GM18519 (cell line): ENCODE measurements around the gene NNT.
A peak's percentile ranks its signal among the peaks of the same experiment; 100 is the strongest.
"Not testable (repeated sequence)": the region's sequence is repeated elsewhere in the genome, so short reads cannot be mapped to it uniquely, and the experiment has no call there.

Experiments used
- ATAC-seq: cut with Tn5 transposase; IDR thresholded peaks from one replicate; pipeline ENCODE4 v1.9.1; 2021; ENCODE audit warnings: mild to moderate bottlenecking, moderate library complexity; ENCODE audit not compliant: unreplicated experiment, low FRiP score

NNT gene

DNA sequence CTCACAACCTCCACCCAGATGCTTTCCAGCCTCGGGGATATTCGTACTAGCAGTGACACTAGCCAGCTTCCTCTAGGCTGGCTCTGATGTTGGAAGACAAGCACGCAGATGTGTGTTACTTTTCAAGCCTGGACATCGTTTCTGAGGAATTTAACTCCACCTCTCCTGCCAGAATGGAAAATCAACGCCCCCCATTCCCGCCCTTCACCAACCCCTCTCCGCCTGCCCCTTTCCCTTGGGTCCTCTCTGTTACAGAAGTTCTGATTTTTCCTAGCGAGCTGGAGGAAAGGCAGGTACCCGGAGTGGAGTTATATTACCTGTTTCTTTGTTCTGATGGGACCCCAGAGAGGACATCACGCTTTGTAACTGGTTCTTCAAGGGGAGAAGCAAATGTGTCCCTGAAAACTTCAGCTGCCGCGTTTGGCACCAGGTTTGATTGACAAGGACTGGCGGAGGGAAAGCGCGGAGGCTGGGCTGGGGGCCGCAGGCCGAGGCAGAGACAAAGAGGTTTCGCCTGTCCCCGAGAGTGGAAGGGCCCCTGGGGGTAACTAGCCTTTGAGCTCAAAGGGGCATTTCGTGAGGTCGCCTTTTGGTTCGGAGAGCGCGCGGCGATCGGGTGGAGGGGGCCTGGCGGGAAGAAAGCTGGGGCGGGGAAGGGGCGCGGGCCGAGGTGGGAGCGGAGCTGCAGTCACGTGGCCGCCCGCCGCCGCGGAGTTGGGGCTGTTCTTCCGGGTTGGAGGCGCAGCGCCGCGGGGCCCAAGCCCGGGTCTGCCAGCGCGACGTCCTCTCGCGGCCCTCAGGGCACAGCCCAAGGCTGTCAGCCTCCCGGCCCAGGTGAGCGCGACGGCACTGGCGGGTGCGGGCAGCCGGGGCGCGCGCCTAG, at the start of gene NNT:
Gene NNT, plus strand, starts transcription at position 720 of the 883 bp plus-strand sequence. CDS start 6,016 bp downstream, outside the sequence.
- ATAC-seq: peak; percentile 69

DNA sequence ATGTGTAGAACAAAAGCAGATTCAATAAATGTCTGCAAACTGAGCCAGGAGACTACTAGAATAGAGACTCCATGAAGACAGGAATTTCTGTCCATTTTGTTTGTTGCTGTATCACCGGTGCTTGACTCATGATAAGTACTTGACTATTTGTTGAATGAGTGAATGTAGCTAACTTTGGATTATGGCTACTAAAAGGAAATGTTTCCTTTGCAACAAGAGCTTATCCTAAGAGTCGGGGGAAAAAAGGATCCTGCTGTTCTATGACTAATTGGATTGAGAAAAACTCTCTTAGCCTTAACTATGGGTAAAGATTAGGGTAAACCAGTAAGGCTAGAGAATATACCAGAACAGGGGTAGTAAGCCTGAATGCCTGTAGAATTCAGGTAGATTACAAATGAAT, 49.6 kb upstream of the NNT start:
- no peak for ATAC-seq

DNA sequence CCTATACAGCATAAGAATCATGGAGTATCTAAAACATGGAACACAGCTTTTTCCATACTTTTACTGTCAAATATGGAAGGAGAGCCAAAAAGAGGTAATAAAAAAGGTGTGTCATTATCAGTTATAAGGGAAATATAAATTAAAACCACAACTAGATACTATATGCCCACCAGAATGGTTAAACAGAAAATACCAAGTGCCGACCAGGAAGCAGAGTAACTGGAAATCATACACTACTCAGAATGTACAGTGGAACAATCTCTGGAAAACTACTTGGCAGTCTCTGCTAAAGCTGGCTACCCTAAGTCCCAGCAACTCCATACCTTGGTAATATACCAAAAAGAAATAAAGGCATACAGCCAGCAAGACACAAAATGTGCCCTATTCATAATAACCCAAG, 48.5 kb upstream of the NNT start:
- ATAC-seq: no peak

DNA sequence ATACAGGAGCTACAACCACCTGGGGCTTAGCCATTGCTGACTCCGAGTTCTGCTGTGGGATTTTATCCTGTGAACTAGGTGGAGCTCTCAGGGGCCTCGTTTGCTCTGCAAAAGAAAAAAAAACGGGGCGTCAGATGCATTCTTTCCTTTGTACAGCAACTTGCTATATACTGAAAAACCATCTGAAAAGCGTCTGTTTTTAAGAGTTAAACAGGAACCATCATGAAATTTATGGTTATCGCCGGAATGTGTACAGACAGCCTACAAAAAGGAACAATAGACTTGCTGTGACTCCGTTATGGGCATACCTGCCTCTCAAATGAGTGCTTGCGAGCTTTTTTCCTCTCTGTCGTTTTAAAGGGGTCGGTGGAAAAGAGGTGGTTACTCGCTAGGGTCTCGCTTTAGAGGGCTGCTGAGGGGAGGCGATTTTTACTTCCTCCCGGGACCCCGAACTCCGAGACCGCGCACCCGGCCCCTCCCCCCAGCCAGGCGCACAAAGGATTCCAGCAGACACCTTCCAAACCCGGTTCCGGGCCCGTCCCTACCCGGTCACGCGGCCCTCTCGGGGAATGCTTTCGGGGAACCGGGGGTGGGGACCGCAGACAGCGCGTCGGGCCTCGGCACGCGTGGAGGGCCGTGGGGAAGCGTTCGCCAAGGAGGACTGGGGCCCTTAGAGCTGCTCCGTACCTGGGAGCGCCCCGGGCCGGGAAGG, 46.9 kb upstream of the NNT start:
- no peak for ATAC-seq

DNA sequence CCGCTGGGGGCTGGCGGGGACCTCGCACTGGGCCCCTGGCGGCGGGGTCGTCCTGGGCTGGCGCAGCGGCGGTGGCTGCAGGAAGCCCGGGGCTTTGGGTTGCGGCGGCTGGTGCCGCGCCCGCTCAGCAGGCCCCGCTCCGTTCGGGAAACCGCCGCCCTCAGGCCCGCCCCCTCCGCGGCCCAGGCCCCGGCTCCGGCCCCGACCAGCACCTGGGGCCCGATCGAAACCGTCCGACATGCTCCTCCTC, 46.4 kb upstream of the NNT start:
- ATAC-seq: not testable (repeated sequence)

DNA sequence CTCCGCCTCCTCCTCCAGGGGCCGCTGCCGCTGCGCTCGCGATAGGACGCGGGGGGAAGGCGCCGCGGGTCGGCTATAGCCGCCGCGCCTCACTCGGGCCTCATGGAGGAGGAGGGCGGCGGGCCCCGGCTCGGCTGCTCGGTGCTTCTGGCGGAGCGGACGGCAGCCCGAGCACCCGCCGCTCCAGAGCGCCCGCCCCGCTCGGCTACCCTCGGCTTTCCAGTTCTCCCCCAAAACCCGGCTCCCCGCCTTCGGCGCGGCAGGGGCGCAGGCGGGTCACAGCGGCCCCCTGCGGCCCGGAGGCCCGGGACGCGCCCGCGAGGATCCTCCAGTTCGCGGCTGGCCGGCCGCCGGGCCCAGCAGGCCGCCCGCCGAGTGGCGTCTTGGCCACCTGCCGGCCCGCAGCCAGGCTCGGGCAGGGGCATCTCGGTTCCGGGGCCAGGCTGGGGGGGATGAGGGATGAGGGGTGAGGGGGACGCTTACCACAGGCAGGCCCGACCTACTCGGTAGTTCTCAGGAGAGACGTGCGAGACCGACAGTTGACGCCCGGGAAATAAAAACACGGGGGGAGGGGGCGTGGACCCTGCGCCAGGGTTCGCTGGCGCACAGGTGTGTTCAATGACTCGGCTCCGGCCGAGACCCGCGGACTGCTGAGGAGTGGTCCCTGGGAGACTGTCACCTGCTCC, 46.0 kb upstream of the NNT start, which contains the start of gene PAIP1:
Gene PAIP1, minus strand, starts transcription at position 221 of the 686 bp plus-strand sequence. CDS start 231 bp downstream, outside the sequence.
- ATAC-seq: peak; percentile 84

DNA sequence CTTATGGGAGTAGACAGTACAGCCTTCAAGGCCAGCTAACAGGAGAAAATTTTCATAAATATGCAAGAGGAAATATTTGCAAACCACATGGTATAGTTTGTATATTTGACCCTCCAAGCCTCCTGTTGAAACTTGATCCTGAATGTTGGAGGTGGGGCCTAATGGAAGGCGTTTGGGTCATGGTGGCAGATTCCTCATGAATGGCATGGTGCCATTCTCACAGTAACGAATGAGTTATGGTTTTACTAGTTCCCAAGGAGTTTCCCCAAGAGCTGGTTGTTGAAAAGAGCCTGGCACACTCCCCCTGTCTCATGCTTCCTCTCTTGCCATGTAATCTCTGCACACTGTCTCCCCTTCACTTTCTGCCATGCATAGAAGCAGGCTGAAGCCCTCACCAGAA, 42.9 kb upstream of the NNT start:
- ATAC-seq: no peak

DNA sequence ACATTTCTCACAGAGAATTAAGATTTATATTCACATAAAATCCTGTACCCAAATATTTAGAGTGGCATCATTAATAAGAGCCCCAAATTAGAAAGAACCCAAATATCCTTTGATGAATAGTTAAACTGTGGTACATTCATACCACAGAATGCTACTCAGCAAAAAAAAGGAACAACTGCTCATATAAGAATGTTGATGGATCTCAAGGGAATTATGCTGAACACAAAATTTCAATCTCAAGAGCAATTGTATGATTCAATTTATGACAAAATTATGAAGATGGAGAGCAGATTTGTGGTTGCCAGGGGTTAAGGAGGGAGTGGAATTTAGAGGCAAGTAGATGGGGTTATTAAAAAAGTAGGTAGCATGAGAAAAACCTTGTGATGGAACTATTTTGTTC, 41.6 kb upstream of the NNT start:
- ATAC-seq: no peak

DNA sequence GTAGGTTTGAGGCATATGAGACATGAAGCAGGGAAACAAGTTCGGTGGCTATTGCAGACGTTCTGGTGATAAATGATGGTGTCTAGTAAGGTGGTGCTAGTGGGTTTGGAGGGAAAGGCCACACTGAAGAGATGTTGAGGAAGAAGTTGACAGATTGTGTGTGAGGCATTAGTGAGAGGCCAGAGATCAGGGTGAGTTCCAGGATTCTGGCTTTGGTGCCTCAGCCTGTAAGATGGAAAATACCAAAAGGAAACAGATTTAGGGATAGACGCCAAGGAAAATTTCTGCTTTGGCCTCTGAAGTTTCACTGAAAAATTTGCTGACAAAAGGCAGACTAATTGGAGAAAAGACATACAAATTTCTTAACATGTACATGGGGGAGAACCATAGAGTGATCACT, 39.7 kb upstream of the NNT start:
- no peak for ATAC-seq

DNA sequence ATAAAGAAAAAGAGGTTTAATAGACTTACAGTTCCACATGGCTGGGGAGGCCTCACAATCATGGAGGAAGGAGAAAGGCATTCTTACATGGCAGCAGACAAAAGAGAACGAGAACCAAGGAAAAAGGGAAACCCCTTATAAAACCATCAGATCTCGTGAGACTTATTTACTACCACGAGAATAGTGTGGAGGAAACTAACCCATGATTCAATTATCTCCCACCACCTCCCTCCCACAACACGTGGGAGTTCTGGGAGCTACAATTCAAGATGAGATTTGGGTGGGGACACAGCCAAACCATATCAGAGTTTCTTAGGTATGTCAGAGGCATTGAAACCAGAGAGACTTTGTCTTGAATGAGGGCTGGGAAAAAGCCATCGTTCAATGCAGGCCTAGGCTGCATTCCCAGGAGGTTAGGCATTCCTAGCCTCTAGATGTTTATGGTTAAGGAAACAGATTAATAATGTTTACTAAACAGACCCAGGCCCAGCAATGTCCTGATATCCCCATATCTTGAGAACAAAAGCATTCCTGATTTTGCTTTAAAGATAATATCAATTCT, 38.6 kb upstream of the NNT start:
- no peak for ATAC-seq

DNA sequence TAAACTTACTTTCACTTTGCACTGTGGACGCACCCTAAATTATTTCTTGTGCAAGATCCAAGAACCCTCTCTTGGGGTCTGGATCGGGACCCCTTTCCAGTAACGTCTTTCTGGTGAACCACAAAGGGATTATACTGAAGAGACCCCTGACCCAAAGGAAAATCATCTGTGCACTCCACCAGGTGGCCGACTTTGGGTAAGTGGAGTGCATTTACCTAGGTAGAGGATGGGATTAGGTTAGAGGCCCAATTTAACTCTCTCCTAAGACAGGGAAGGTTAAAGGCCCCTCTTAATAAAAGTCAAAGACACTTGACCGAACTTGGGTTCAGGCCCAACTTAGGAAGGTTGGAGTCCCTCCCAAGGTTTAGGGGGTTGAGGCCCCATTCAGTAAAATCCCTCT, 37.9 kb upstream of the NNT start:
- no peak for ATAC-seq

DNA sequence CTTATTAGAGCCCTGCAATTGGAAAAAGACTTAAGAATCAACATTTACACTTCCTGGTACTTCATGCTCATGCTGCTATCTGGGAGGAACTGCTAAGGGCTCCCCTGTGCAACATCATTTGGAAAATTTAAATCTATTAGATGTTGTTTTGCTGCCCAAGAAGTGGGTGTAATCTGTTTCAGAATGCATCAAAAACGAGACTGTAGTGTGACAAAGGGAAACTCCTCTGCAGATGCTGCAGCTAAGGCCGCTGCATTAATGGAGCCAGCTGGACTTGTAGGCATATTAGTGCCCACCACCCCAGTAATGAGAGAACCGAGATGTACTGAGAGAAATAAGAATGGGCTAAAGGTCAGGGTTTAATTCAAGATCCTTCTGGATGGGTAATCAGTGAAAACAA, 35.0 kb upstream of the NNT start:
- no peak for ATAC-seq

DNA sequence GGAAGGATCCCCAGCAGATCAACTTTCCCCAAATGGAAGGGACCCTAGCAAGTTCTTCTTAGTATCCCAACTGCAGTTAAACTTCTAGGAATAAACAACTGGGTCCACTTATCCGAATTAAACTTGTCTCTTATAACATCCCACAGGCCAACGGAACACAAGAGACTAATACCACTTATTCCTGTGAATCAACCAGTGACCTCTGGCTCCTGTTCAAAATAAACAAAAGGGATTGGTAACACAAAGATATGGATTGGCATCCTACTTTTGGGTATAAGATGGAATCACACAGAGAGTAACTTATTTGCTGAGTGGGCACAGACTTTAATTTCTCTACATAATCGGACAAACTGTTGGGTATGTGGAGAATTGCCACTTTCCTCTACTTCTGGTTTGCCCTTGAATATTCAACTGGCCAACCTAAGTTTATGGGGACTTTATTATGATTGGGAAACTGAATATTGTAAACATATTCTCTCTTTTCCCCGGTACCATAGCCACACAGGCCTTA, 33.7 kb upstream of the NNT start:
- no peak for ATAC-seq

DNA sequence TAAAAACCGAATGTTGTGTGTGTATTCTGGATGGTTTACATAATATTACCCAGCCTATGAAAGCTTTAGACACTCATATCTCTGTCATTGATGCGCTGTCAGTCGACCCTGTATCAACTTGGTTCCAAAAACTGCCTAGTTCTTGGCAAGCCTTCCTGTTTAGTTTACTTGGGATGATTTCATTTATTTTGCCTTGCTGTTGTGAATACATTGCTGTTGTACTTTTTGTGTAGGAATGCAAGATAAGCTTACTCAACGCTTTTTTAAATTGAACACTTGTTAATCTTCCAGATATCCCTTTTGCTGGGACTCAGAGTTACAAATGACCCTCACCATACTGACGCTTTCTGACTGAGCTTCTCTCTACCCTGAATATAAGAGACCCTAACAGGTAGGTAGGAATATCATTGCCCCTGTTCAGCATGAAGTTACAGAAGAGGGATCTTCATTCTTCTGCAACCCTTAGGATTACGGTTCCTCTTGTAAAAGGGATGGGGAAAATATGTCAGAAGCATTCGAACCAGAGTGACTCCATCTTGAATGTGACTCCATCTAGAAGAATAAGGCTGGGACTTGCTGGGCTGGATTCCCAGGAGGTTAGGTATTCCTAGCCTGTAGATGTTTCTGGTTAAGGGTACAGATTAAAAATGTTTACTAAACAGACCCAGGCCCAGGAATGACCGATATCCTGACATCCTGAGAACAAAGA, 32.4 kb upstream of the NNT start:
- ATAC-seq: no peak

DNA sequence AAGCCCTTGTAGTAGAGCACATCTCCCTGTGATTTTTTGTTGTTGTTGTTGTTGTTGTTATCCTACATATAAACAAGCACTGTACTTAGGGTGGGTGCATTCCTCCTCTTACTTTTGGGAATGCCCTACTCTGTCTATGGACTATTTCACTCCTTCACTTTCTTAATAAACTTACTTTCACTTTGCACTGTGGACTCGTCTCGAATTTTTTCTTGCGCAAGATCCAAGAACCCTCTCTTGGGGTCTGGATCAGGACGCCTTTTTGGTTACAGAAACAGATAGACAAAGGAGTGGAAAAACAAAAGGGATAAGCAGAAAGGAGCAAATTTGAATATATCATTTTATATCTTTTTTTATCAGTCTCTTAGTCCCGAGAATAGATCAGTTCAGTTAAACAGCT, 31.7 kb upstream of the NNT start:
- ATAC-seq: no peak

DNA sequence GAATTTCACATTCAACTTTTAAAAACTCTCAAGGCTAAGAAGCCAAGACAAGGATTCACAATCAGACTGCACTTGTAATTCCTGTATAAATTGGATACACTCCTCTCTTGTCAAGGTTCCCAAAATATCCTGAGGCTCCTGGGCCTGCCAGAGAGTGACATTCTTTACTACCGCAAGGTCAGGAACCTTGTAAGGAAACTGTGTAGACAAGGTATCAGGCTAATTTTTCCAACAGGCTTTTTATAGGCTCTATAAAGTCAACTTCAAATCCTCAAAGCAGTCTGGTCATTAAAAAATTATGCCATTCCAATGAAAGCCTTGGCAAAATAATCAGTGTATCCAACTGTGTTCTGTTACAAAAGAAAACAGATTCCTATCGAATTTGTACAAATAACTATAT, 30.6 kb upstream of the NNT start:
- no peak for ATAC-seq

DNA sequence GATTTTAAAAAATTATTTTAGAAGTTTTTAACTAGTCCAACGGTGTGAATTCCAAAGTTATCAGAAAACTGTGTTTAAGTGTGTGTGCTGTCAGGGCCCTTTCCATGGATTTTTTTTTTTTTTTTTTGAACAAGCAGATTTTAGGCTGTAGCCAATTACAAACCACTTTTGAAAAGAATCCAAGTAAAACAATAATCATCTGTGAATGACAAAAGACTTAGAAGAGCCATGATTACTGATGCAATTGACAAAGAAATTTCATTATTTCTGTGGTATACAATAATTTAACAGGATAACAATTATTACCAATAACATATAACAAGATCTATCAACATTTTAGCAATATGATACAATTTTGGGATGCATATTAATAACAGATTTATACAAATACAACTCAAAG, 29.9 kb upstream of the NNT start:
- no peak for ATAC-seq

DNA sequence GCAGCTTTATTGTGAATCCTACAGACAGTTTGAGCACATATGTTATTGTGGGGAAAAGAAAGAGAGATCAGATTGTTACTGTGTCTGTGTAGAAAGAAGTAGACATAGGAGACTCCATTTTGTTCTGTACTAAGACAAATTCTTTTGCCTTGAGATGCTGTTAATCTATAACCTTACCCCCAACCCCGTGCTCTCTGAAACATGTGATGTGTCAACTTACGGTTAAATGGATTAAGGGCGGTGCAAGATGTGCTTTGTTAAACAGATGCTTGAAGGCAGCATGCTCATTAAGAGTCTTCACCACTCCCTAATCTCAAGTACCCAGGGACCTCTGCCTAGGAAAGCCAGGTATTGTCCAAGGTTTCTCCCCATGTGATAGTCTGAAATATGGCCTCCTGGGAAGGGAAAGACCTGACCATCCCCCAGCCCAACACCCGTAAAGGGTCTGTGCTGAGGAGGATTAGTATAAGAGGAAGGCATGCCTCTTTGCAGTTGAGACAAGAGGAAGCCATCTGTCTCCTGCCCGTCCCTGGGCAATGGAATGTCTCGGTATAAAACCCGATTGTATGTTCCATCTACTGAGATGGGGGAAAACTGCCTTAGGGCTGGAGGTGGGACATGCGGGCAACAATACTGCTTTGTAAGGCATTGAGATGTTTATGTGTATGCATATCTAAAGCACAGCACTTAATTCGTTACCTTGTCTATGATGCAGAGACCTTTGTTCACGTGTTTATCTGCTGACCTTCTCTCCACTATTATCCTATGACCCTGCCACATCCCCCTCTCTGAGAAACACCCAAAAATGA, 22.4 kb upstream of the NNT start:
- not testable (repeated sequence) for ATAC-seq

DNA sequence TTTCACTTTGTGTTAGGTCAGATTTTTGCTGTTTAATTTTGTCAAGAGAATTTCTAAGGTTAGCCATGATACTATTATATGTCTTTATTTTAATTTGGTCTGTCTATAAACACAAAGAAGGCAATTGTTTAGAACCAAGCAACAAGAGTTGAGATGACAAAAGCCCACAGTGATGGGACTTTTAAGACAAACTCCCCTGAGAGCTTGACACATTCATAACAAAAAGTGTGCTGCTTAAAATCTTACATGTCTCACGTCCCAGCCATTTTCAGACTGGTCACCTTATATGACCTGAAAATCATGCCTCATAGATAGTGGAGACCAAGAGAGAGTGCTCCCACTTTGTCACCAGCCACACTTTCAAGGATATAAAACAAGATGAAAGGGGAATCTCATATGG, 21.6 kb upstream of the NNT start:
- no peak for ATAC-seq
